HepG2 (cell line): ENCODE results near the gene ALG11. TPM values are rescaled to one million over a fixed set of nuclear protein-coding genes. Genes with fewer than 3 reads are reported as not detected.

Source experiments
- CCAR2 ChIP-seq: fragments of 200-400 bp; formaldehyde crosslinking; optimal IDR thresholded peaks from 2 replicates; pipeline ENCODE3; 2018; ENCODE audit warnings: low read depth, mild to moderate bottlenecking, low read length, moderate library complexity
- GZF1 ChIP-seq: sonication (generic); formaldehyde crosslinking; IDR thresholded peaks from 2 replicates; pipeline ENCODE4 v1.5.1; 2020; ENCODE audit warnings: mild to moderate bottlenecking, missing genetic modification reagents
- HOXA3 ChIP-seq: sonication (generic); formaldehyde crosslinking; IDR thresholded peaks from 2 replicates; pipeline ENCODE4 v1.5.0; 2020; ENCODE audit warnings: missing genetic modification reagents
- JUND ChIP-seq: sonication (generic); formaldehyde crosslinking; IDR thresholded peaks from 2 replicates; pipeline ENCODE4 v1.8.0; 2022; ENCODE audit warnings: mild to moderate bottlenecking, missing genetic modification reagents
- KDM3A ChIP-seq: IDR thresholded peaks from 2 replicates; pipeline ENCODE4 v1.6.1; 2018; ENCODE audit warnings: low read depth, missing compliant biosample characterization
- NR1H2 ChIP-seq: sonication (generic); formaldehyde crosslinking; IDR thresholded peaks from 2 replicates; pipeline ENCODE4 v1.8.1; 2022; ENCODE audit warnings: low read depth, missing genetic modification reagents, borderline replicate concordance
- PHF8 ChIP-seq: sonication (generic); formaldehyde crosslinking; IDR thresholded peaks from 2 replicates; pipeline ENCODE4 v1.5.0; 2020; ENCODE audit warnings: missing genetic modification reagents
- SAP130 ChIP-seq: IDR thresholded peaks from 2 replicates; pipeline ENCODE4 v1.6.1; 2016; ENCODE audit warnings: low read depth
- SOX5 ChIP-seq: IDR thresholded peaks from 2 replicates; pipeline ENCODE4 v1.6.1; 2016; ENCODE audit warnings: borderline replicate concordance
- ZSCAN31 ChIP-seq: sonication (generic); formaldehyde crosslinking; IDR thresholded peaks from 2 replicates; pipeline ENCODE4 v1.5.0; 2020; ENCODE audit warnings: low read depth, mild to moderate bottlenecking, missing genetic modification reagents
- polyA plus RNA-seq, 8 experiments: library from polyadenylated mRNA; depleted of rRNA in 3 of 8; stranded (reverse) in 7 of 8; unstranded in 1 of 8; fragments of >200 nt; fragmentation: Illumina TruSeq in 4 of 8; extraction: Trizol in 4 of 8; gene quantifications; 2 replicates each; pipeline versions ENCODE4 v1.2.1 to v1.2.3, GENCODE V29; 2011 to 2016; ENCODE audit warnings: low read depth in 4 of 8, missing spikeins in 1 of 8, mixed read lengths in 1 of 8; ENCODE audit not compliant: insufficient read depth in 1 of 8
- total RNA-seq, 5 experiments: library from RNA; depleted of rRNA; stranded (reverse); fragments of >200 nt; fragmentation: Illumina TruSeq; extraction: Trizol; gene quantifications; 2 replicates each; pipeline ENCODE4 v1.2.3, GENCODE V29; 2016; ENCODE audit warnings: low read depth in 1 of 5
- TF ChIP-seq, protein P1 (sequence below), 2 experiments: sonication (generic) in 1 of 2; formaldehyde crosslinking in 1 of 2; IDR thresholded peaks; 2 replicates each; pipeline versions ENCODE4 v1.4.0 to v1.6.1; 2018 to 2020; ENCODE audit warnings: missing genetic modification reagents in 2 of 2, borderline replicate concordance in 1 of 2, low read depth in 1 of 2, mild to moderate bottlenecking in 1 of 2, missing biosample characterization in 1 of 2
- TF ChIP-seq, protein P2 (sequence below): IDR thresholded peaks from 2 replicates; pipeline ENCODE4 v1.6.1; 2016; ENCODE audit warnings: missing genetic modification reagents, missing compliant biosample characterization
- TF ChIP-seq, protein P3 (sequence below): sonication (generic); formaldehyde crosslinking; IDR thresholded peaks from 2 replicates; pipeline ENCODE4 v1.5.0; 2020; ENCODE audit warnings: mild to moderate bottlenecking, missing genetic modification reagents
- TF ChIP-seq, protein P4 (sequence below): IDR thresholded peaks from 2 replicates; pipeline ENCODE4 v1.6.1; 2016; ENCODE audit warnings: low read depth
- TF ChIP-seq, protein P5 (sequence below): sonication (generic); formaldehyde crosslinking; conservative IDR thresholded peaks from 2 replicates; pipeline ENCODE4 v1.4.0; 2020; ENCODE audit warnings: mild to moderate bottlenecking, missing genetic modification reagents, moderate library complexity
- TF ChIP-seq, protein P6 (sequence below): sonication (generic); formaldehyde crosslinking; IDR thresholded peaks from 2 replicates; pipeline ENCODE4 v1.5.0; 2020; ENCODE audit warnings: mild to moderate bottlenecking, missing genetic modification reagents, moderate library complexity

ALG11 gene
- total and polyA plus RNA-seq, 2 of the 13 experiments (the other 11 are each of a cell fraction or from before 2014, with no cell fraction given), result 14.7 to 27.9 TPM

DNA sequence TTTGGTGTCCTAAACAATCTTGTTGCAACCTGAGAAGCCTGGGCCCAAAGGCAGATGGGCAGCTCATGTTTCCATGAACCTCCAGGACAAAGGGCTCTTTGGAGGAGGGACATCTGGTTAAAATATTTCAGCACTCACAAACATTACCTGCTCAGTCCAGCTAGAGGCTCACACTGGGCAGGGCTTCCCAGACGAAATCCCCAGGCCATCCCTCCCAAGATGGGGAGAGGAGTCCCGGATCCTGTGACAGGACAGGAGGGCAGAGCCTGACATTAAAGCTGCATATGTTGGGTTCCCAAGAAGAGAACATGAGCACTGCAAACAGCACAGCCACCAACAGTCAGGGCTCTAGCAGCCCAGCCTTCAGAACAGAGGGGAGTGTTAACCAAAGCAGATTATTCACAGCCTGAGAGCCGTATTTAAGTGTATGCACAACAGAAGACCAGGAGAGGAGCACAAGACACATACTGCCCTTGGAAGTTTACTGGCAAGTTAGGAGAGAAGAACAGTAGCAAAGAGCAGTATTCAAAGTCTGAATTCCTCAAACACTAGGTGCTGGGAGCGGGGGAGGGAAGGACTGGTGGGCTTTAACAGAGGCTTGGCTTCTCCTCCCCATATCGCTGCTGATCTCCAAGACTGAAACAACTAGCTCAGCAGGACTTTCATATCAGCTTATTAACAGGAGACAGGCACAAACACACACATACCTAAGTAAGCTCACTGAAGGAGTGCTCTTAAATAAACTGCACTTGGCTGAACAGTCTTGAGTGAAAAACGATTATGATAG lies 13.3 kb upstream of the ALG11 start (continued):
- TF ChIP-seq, protein P1, sequence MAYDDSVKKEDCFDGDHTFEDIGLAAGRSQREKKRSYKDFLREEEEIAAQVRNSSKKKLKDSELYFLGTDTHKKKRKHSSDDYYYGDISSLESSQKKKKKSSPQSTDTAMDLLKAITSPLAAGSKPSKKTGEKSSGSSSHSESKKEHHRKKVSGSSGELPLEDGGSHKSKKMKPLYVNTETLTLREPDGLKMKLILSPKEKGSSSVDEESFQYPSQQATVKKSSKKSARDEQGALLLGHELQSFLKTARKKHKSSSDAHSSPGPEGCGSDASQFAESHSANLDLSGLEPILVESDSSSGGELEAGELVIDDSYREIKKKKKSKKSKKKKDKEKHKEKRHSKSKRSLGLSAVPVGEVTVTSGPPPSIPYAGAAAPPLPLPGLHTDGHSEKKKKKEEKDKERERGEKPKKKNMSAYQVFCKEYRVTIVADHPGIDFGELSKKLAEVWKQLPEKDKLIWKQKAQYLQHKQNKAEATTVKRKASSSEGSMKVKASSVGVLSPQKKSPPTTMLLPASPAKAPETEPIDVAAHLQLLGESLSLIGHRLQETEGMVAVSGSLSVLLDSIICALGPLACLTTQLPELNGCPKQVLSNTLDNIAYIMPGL (CRISPR knock-in tag; IDR thresholded peaks at IDR 0.05; ENCODE audit: borderline replicate concordance in 1 of 2, low read depth in 1 of 2), result peak in 1 of 2 experiments; percentile 14; a peak in 1 of 4 replicates
- TF ChIP-seq SAP130 (CRISPR knock-in tag) (peak; percentile 46; the same call in 1 of the 2 replicates), GZF1 (CRISPR knock-in tag) (no peak), HOXA3 (CRISPR knock-in tag) (peak; percentile 19; the same call in 1 of the 2 replicates), PHF8 (0 out of 2 replicates have a peak, but pooled peaks have one; percentile 25), NR1H2 (CRISPR knock-in tag) (no peak), CCAR2 (no peak), JUND (CRISPR knock-in tag) (no peak), KDM3A (CRISPR knock-in tag) (no peak), SOX5 (CRISPR knock-in tag) (peak; percentile 44; the same call in 1 of the 2 replicates), ZSCAN31 (CRISPR knock-in tag) (no peak)
- TF ChIP-seq, protein P2, sequence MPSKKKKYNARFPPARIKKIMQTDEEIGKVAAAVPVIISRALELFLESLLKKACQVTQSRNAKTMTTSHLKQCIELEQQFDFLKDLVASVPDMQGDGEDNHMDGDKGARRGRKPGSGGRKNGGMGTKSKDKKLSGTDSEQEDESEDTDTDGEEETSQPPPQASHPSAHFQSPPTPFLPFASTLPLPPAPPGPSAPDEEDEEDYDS (CRISPR knock-in tag), result peak; percentile 65; the same call in 1 of the 2 replicates
- TF ChIP-seq, protein P3, sequence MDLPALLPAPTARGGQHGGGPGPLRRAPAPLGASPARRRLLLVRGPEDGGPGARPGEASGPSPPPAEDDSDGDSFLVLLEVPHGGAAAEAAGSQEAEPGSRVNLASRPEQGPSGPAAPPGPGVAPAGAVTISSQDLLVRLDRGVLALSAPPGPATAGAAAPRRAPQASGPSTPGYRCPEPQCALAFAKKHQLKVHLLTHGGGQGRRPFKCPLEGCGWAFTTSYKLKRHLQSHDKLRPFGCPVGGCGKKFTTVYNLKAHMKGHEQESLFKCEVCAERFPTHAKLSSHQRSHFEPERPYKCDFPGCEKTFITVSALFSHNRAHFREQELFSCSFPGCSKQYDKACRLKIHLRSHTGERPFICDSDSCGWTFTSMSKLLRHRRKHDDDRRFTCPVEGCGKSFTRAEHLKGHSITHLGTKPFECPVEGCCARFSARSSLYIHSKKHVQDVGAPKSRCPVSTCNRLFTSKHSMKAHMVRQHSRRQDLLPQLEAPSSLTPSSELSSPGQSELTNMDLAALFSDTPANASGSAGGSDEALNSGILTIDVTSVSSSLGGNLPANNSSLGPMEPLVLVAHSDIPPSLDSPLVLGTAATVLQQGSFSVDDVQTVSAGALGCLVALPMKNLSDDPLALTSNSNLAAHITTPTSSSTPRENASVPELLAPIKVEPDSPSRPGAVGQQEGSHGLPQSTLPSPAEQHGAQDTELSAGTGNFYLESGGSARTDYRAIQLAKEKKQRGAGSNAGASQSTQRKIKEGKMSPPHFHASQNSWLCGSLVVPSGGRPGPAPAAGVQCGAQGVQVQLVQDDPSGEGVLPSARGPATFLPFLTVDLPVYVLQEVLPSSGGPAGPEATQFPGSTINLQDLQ (CRISPR knock-in tag), result no peak
- TF ChIP-seq, protein P4, sequence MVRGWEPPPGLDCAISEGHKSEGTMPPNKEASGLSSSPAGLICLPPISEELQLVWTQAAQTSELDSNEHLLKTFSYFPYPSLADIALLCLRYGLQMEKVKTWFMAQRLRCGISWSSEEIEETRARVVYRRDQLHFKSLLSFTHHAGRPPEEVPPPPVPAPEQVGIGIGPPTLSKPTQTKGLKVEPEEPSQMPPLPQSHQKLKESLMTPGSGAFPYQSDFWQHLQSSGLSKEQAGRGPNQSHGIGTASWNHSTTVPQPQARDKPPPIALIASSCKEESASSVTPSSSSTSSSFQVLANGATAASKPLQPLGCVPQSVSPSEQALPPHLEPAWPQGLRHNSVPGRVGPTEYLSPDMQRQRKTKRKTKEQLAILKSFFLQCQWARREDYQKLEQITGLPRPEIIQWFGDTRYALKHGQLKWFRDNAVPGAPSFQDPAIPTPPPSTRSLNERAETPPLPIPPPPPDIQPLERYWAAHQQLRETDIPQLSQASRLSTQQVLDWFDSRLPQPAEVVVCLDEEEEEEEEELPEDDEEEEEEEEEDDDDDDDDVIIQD (CRISPR knock-in tag), result 0 out of 2 replicates have a peak, but pooled peaks have one; percentile 37
- TF ChIP-seq, protein P5, sequence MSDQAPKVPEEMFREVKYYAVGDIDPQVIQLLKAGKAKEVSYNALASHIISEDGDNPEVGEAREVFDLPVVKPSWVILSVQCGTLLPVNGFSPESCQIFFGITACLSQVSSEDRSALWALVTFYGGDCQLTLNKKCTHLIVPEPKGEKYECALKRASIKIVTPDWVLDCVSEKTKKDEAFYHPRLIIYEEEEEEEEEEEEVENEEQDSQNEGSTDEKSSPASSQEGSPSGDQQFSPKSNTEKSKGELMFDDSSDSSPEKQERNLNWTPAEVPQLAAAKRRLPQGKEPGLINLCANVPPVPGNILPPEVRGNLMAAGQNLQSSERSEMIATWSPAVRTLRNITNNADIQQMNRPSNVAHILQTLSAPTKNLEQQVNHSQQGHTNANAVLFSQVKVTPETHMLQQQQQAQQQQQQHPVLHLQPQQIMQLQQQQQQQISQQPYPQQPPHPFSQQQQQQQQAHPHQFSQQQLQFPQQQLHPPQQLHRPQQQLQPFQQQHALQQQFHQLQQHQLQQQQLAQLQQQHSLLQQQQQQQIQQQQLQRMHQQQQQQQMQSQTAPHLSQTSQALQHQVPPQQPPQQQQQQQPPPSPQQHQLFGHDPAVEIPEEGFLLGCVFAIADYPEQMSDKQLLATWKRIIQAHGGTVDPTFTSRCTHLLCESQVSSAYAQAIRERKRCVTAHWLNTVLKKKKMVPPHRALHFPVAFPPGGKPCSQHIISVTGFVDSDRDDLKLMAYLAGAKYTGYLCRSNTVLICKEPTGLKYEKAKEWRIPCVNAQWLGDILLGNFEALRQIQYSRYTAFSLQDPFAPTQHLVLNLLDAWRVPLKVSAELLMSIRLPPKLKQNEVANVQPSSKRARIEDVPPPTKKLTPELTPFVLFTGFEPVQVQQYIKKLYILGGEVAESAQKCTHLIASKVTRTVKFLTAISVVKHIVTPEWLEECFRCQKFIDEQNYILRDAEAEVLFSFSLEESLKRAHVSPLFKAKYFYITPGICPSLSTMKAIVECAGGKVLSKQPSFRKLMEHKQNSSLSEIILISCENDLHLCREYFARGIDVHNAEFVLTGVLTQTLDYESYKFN (CRISPR knock-in tag), result peak; percentile 54; the same call in 1 of the 2 replicates
- TF ChIP-seq, protein P6, sequence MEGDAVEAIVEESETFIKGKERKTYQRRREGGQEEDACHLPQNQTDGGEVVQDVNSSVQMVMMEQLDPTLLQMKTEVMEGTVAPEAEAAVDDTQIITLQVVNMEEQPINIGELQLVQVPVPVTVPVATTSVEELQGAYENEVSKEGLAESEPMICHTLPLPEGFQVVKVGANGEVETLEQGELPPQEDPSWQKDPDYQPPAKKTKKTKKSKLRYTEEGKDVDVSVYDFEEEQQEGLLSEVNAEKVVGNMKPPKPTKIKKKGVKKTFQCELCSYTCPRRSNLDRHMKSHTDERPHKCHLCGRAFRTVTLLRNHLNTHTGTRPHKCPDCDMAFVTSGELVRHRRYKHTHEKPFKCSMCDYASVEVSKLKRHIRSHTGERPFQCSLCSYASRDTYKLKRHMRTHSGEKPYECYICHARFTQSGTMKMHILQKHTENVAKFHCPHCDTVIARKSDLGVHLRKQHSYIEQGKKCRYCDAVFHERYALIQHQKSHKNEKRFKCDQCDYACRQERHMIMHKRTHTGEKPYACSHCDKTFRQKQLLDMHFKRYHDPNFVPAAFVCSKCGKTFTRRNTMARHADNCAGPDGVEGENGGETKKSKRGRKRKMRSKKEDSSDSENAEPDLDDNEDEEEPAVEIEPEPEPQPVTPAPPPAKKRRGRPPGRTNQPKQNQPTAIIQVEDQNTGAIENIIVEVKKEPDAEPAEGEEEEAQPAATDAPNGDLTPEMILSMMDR (CRISPR knock-in tag), result peak; percentile 6; the same call in 1 of the 2 replicates
